ENCODE measurements around the gene SECISBP2L.
A peak's percentile ranks its signal among the peaks of the same experiment; 100 is the strongest.

SECISBP2L gene

GRCh38 chr15:49055630-49056029, 9.4 kb upstream of the SECISBP2L start:
- TF ChIP-seq CTCF (IDR thresholded peaks at IDR 0.05; ENCODE audit: extremely low read depth, missing control alignments), result no peak

GRCh38 chr15:49052662-49053061, 6.4 kb upstream of the SECISBP2L start:
- no peak for TF ChIP-seq CTCF (IDR thresholded peaks at IDR 0.05; ENCODE audit: extremely low read depth, missing control alignments)
- no peak for DNase-seq (ENCODE audit: low spot score)

More at GRCh38 chr15:49055630-49056029, 9.4 kb upstream of the SECISBP2L start:
- no peak for DNase-seq (ENCODE audit: low spot score)

- no peak for DNase-seq (ENCODE audit: low spot score)
- no peak for TF ChIP-seq CTCF (IDR thresholded peaks at IDR 0.05; ENCODE audit: extremely low read depth, missing control alignments)
These were observed 1.2 kb upstream of the SECISBP2L start for GRCh38 chr15:49047456-49047855.

- no peak for TF ChIP-seq CTCF (IDR thresholded peaks at IDR 0.05; ENCODE audit: extremely low read depth, missing control alignments)
- peak; percentile 58 for DNase-seq (ENCODE audit: low spot score)
These were observed 461 bp downstream of the SECISBP2L start for GRCh38 chr15:49045751-49046219.

- DNase-seq (ENCODE audit: low spot score), result peak; percentile 12
- no peak for TF ChIP-seq CTCF (IDR thresholded peaks at IDR 0.05; ENCODE audit: extremely low read depth, missing control alignments)
These were observed 1.3 kb downstream of the SECISBP2L start for GRCh38 chr15:49044766-49045606.

GRCh38 chr15:49044002-49044401, 2.2 kb downstream of the SECISBP2L start:
- TF ChIP-seq CTCF (IDR thresholded peaks at IDR 0.05; ENCODE audit: extremely low read depth, missing control alignments), result no peak
- DNase-seq (ENCODE audit: low spot score), result no peak

GRCh38 chr15:49042165-49042564, 4.1 kb downstream of the SECISBP2L start:
- no peak for TF ChIP-seq CTCF (IDR thresholded peaks at IDR 0.05; ENCODE audit: extremely low read depth, missing control alignments)
- DNase-seq (ENCODE audit: low spot score), result no peak

Data from GM20000 (cell line).